ENCODE results near the gene XYLT1. TPM values are rescaled to one million over a fixed set of nuclear protein-coding genes. Genes with fewer than 3 reads are reported as not detected.

XYLT1 gene
- total and polyA plus RNA-seq, 4 experiments from 2014 or later = 1.4 to 48.5 (median 24.5) TPM

DNA sequence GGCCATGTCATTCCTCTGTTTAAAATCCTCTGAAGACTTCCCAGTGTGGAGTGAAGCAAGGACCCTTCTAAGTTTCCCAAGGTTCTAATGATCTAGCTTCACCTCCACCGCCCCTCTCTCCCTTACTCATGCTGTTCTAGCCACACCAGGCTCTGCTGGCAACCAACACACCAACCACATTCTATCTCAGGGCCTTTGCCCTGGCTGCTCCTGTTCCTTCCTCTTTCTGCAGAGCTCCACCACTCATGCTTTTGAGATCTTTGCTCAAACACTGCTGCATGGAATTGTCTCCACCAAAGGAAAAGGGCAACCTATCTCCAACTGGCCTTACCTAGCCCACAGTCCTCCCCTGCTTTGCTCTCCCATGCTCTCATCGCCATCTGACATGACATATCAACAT is 128.7 kb downstream of the XYLT1 start:
- Histone ChIP-seq H3K4me1 (ENCODE audit: insufficient read depth, low read length) (peaks cover 57% of the 10 kb centered on the region), H3K36me3 (ENCODE audit: insufficient read depth, low read length) (no peaks in the 10 kb centered on the region), H3K4me3 (ENCODE audit: low read length in 2 of 2) (no peak overlapping the region), H3K27me3 (ENCODE audit: insufficient read depth, low read length) (no peaks in the 10 kb centered on the region), H3K9me3 (ENCODE audit: control insufficient read depth in 1 of 2, low read length in 2 of 2) (no peaks in the 10 kb centered on the region), H3K27ac (ENCODE audit: low read depth, low read length) (no peak overlapping the region)
- POLR2A ChIA-PET (ENCODE audit: partially characterized antibody) = interaction anchor here (0.5 to 3.7 kb wide), 4 partner anchors 9 to 33 kb away, joined by 3 to 23 read pairs (median 11); no protein-coding TSS in a partner anchor
- Mint-ChIP-seq H3K9me3 (peaks cover 0 to 1% (median 0%) of the 10 kb centered on the region in 8 donors), H3K4me1 (peaks cover 46 to 76% (median 60%) of the 10 kb centered on the region in 4 donors), H3K27ac (peak overlapping the region; percentile 25 to 81 (median 59)), H3K27me3 (no peaks in the 10 kb centered on the region), H3K36me3 (peaks cover 0 to 2% of the 10 kb centered on the region in 2 donors), H3K4me3 (peak overlapping the region in 7 of 8 donors; percentile 17 to 84 (median 56))
- CTCF ChIA-PET (ENCODE audit: partially characterized antibody) = interaction anchor here (1.1 kb wide), 1 partner anchor 33 kb away, joined by 3 read pairs; no protein-coding TSS in a partner anchor
- intact Hi-C loops (cut with micrococcal nuclease) = loop anchor here (10.0 kb wide), 1 partner anchor 53 kb away; no protein-coding TSS in a partner anchor
- no peak for DNase-seq

DNA sequence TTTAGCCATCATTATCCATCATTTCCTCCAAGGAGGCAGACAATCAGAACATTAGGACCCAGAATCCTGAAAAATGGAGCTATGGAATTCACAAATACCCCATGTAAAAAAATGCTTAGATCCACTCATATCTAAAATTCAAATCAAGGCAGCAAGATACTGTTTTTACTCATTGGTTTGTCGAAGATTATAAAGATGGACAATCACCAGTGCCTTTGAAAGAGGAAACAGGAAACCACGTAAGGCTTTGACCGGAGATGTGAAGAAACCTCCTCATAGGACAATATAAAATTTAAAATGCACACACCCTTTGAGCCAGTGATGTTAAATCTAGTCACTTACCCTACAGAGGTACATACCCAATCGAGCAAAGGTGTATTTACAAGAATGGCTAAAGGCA is 130.0 kb downstream of the XYLT1 start:
- intact Hi-C loops (cut with micrococcal nuclease) = loop anchor here (10.0 kb wide), 1 partner anchor 54 kb away; no protein-coding TSS in a partner anchor
- Histone ChIP-seq H3K27me3 (ENCODE audit: insufficient read depth, low read length) (no peaks in the 10 kb centered on the region), H3K4me1 (ENCODE audit: insufficient read depth, low read length) (peaks cover 46% of the 10 kb centered on the region), H3K9me3 (ENCODE audit: control insufficient read depth in 1 of 2, low read length in 2 of 2) (no peaks in the 10 kb centered on the region), H3K36me3 (ENCODE audit: insufficient read depth, low read length) (no peaks in the 10 kb centered on the region), H3K27ac (ENCODE audit: low read depth, low read length) (no peak overlapping the region), H3K4me3 (ENCODE audit: low read length in 2 of 2) (no peak overlapping the region)
- H3K9me3 Mint-ChIP-seq = peaks cover 0 to 1% (median 0%) of the 10 kb centered on the region in 8 donors
- peak overlapping the region in 6 of 7 donors; percentile 27 to 83 (median 61) for H3K27ac Mint-ChIP-seq
- peak overlapping the region in 6 of 8 donors; percentile 6 to 74 (median 26) for H3K4me3 Mint-ChIP-seq
- peaks cover 45 to 64% (median 53%) of the 10 kb centered on the region in 4 donors for H3K4me1 Mint-ChIP-seq
- no peaks in the 10 kb centered on the region for H3K27me3 Mint-ChIP-seq
- ChIA-PET POLR2A (ENCODE audit: partially characterized antibody) (interaction anchor here (3.7 kb wide), 1 partner anchor 24 kb away, joined by 18 read pairs; no protein-coding TSS in a partner anchor), CTCF (ENCODE audit: partially characterized antibody) (interaction anchor here (1.0 kb wide), 1 partner anchor 41 kb away, joined by 3 read pairs; no protein-coding TSS in a partner anchor)
- peaks cover 0 to 2% of the 10 kb centered on the region in 2 donors for H3K36me3 Mint-ChIP-seq
- no peak for DNase-seq

DNA sequence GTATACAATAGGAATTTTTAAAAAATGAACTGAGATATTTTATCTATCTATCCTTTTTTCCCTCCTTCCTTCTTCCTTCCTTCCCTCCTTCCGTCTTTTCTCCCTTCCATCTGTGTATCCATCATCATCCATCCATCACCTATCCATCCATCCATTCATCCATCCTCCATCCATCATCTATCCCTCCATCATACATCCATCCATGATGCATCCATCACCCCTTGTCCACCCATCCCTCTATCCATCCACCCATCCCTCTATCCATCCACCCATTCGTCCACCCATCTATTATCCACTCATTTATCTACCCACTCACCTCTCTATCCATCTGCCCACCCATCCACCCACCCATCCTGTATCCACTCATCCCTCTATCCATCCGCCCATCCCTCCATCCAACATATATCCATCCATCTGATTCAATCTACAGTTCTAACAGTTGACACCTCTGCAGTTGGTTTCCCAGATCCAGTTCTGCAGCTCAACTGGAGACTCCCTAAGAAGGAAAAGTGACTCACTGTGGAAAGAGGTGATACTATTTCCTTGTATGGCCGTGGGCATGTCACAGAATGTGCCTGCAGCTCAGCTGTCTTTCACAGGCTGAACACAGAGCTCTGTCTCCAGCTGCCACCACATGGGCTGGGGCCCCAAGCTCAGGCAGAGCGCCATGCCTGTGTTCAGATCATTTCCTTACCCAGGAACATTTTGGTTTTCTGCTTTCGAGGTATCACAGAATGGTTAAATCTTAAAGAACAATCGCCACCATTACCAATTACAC is 130.8 kb downstream of the XYLT1 start:
- Mint-ChIP-seq H3K4me1 (peaks cover 41 to 60% (median 50%) of the 10 kb centered on the region in 4 donors), H3K4me3 (peak overlapping the region in 2 of 8 donors; percentile 5 to 61), H3K27ac (peak overlapping the region in 6 of 7 donors; percentile 9 to 86 (median 76)), H3K36me3 (peaks cover 0 to 2% of the 10 kb centered on the region in 2 donors), H3K9me3 (peaks cover 0 to 1% (median 0%) of the 10 kb centered on the region in 8 donors), H3K27me3 (no peaks in the 10 kb centered on the region)
- Histone ChIP-seq H3K9me3 (ENCODE audit: control insufficient read depth in 1 of 2, low read length in 2 of 2) (no peaks in the 10 kb centered on the region), H3K27me3 (ENCODE audit: insufficient read depth, low read length) (no peaks in the 10 kb centered on the region), H3K27ac (ENCODE audit: low read depth, low read length) (no peak overlapping the region), H3K4me3 (ENCODE audit: low read length in 2 of 2) (no peak overlapping the region), H3K4me1 (ENCODE audit: insufficient read depth, low read length) (peaks cover 40% of the 10 kb centered on the region), H3K36me3 (ENCODE audit: insufficient read depth, low read length) (no peaks in the 10 kb centered on the region)
- intact Hi-C loops (cut with micrococcal nuclease) = loop anchor here (10.0 kb wide), 1 partner anchor 55 kb away; no protein-coding TSS in a partner anchor
- ChIA-PET POLR2A (ENCODE audit: partially characterized antibody) (interaction anchor here (0.7 to 3.7 kb wide), 2 partner anchors 25 to 130 kb away, joined by 3 to 18 read pairs; no protein-coding TSS in a partner anchor), CTCF (ENCODE audit: partially characterized antibody) (interaction anchor here (1.0 to 1.1 kb wide), 2 partner anchors 40 to 61 kb away, joined by 3 read pairs; no protein-coding TSS in a partner anchor)
- no peak for DNase-seq

DNA sequence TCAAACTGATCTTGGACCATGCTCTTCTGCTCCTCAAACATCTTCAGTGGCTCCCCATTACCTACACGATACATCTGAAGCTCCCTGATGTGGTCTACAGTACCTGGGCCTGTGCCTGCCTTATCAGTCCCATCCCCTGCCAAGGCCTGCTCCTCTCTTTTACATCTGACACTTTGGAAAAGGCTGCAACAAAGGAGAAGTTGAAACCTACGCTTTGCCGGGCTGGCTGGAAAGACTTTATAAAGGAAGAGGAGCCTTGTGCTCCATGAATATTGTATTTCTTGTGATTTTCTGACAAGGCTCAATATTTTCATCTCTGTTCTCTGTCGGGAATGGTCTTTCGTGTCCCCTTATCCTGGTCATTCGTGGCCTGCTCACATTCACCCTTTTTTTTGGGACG is 132.5 kb downstream of the XYLT1 start:
- CTCF ChIA-PET (ENCODE audit: partially characterized antibody) = no interaction called here
- peaks cover 31% of the 10 kb centered on the region for H3K4me1 ChIP-seq (ENCODE audit: insufficient read depth, low read length)
- H3K27ac ChIP-seq (ENCODE audit: low read depth, low read length) = no peak overlapping the region
- H3K27me3 Mint-ChIP-seq = no peaks in the 10 kb centered on the region
- no peak overlapping the region for H3K4me3 Mint-ChIP-seq
- no peaks in the 10 kb centered on the region for H3K9me3 ChIP-seq (ENCODE audit: control insufficient read depth in 1 of 2, low read length in 2 of 2)
- H3K36me3 Mint-ChIP-seq = peaks cover 0 to 2% of the 10 kb centered on the region in 2 donors
- H3K4me1 Mint-ChIP-seq = peaks cover 34 to 44% (median 38%) of the 10 kb centered on the region in 4 donors
- no peaks in the 10 kb centered on the region for H3K27me3 ChIP-seq (ENCODE audit: insufficient read depth, low read length)
- POLR2A ChIA-PET (ENCODE audit: partially characterized antibody) = interaction anchor here (0.6 kb wide), 1 partner anchor 79 kb away, joined by 3 read pairs; no protein-coding TSS in a partner anchor
- no peak overlapping the region for H3K4me3 ChIP-seq (ENCODE audit: low read length in 2 of 2)
- no peak for DNase-seq
- H3K27ac Mint-ChIP-seq = peak overlapping the region in 5 of 7 donors; percentile 8 to 80 (median 52)
- no peaks in the 10 kb centered on the region for H3K36me3 ChIP-seq (ENCODE audit: insufficient read depth, low read length)
- intact Hi-C loops (cut with micrococcal nuclease) = no loop called here
- H3K9me3 Mint-ChIP-seq = peaks cover 0 to 1% (median 0%) of the 10 kb centered on the region in 8 donors

DNA sequence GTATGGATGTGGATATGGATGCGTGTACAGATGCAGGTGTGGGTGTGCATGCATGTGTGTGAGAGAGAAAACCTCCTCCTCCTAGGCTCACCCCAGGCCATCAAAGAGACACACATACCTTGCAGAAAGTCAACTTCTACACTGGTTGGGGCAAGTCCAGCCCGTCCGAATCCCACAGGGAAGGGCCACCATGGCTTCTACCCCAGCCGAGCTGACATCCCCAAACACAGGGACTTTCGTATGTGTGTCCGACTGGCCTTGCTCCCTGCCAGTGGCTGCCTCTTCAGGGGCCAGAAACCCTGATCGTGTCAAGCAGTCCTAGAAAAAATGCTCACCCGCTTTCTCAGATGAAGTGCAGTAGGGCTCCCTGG is 134.2 kb downstream of the XYLT1 start:
- POLR2A ChIA-PET (ENCODE audit: partially characterized antibody) = no interaction called here

DNA sequence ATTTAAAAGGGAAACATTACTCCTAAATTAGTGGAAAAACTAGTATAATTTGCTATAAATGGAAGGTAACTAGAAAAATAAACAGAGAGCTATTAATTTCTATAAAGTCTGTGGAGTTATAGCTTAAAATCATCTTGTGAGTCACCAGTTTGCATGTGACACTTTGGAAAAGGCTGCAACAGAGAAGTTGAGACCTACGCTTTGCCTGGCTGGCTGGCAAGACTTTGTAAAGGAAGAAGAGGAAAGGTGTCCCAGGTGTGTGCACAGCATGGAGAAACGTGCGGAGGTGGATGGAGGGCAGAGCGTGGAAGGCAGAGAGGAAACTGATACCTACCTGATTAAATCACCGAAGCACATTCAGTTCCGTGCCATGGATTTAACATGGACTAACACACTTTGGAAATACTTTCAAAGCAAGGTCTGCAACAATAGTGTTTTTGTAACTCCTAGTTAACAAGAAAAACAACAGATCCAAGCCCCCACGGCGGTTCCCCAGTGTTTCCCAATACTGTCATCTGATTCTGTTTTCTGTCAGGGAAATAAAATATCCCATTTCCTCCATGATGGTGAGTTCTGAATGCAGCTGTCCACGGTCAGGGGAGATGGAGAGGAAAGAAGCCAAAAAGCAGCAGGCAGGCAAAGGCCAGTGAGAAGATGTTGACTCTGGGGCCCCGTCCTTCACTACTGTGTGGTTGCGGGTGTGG is 134.8 kb downstream of the XYLT1 start:
- ChIA-PET POLR2A (ENCODE audit: partially characterized antibody) (interaction anchor here (0.6 to 0.7 kb wide), 2 partner anchors 23 to 35 kb away, joined by 3 read pairs; no protein-coding TSS in a partner anchor), CTCF (ENCODE audit: partially characterized antibody) (no interaction called here)
- Mint-ChIP-seq H3K27ac (peak overlapping the region in 6 of 7 donors; percentile 7 to 68 (median 44)), H3K4me3 (no peak overlapping the region), H3K9me3 (peaks cover 0 to 1% (median 0%) of the 10 kb centered on the region in 8 donors), H3K27me3 (no peaks in the 10 kb centered on the region), H3K4me1 (peaks cover 15 to 28% (median 20%) of the 10 kb centered on the region in 4 donors), H3K36me3 (peaks cover 0 to 2% of the 10 kb centered on the region in 2 donors)
- Histone ChIP-seq H3K36me3 (ENCODE audit: insufficient read depth, low read length) (no peaks in the 10 kb centered on the region), H3K4me1 (ENCODE audit: insufficient read depth, low read length) (peaks cover 8% of the 10 kb centered on the region), H3K27ac (ENCODE audit: low read depth, low read length) (no peak overlapping the region), H3K4me3 (ENCODE audit: low read length in 2 of 2) (no peak overlapping the region), H3K9me3 (ENCODE audit: control insufficient read depth in 1 of 2, low read length in 2 of 2) (no peaks in the 10 kb centered on the region), H3K27me3 (ENCODE audit: insufficient read depth, low read length) (no peaks in the 10 kb centered on the region)
- DNase-seq = no peak
- intact Hi-C loops (cut with micrococcal nuclease) = no loop called here

More for the DNA sequence above, 134.2 kb downstream of the XYLT1 start:
- Mint-ChIP-seq H3K4me1 (peaks cover 21 to 33% (median 25%) of the 10 kb centered on the region in 4 donors), H3K36me3 (peaks cover 0 to 2% of the 10 kb centered on the region in 2 donors), H3K27ac (peak overlapping the region in 4 of 7 donors; percentile 12 to 59 (median 44)), H3K9me3 (peaks cover 0 to 1% (median 0%) of the 10 kb centered on the region in 8 donors), H3K27me3 (no peaks in the 10 kb centered on the region), H3K4me3 (no peak overlapping the region)
- no peaks in the 10 kb centered on the region for H3K36me3 ChIP-seq (ENCODE audit: insufficient read depth, low read length)
- H3K4me3 ChIP-seq (ENCODE audit: low read length in 2 of 2) = no peak overlapping the region
- intact Hi-C loops (cut with micrococcal nuclease) = no loop called here
- H3K27me3 ChIP-seq (ENCODE audit: insufficient read depth, low read length) = no peaks in the 10 kb centered on the region
- no peak overlapping the region for H3K27ac ChIP-seq (ENCODE audit: low read depth, low read length)
- H3K4me1 ChIP-seq (ENCODE audit: insufficient read depth, low read length) = peaks cover 14% of the 10 kb centered on the region
- H3K9me3 ChIP-seq (ENCODE audit: control insufficient read depth in 1 of 2, low read length in 2 of 2) = no peaks in the 10 kb centered on the region
- no peak for DNase-seq
- CTCF ChIA-PET (ENCODE audit: partially characterized antibody) = no interaction called here
